HG03159 (cell line): ENCODE measurements around the gene CLIC3.
A peak's percentile ranks its signal among the peaks of the same experiment; 100 is the strongest.

Experiments
- ATAC-seq: cut with Tn5 transposase; IDR thresholded peaks from one replicate; pipeline ENCODE4 v1.9.1; 2021; ENCODE audit warnings: mild to moderate bottlenecking, moderate library complexity; ENCODE audit not compliant: unreplicated experiment

Gene CLIC3

GRCh38 chr9:136955202-136955942, 41.0 kb downstream of the CLIC3 start:
- no peak for ATAC-seq

GRCh38 chr9:136954270-136955083, 41.9 kb downstream of the CLIC3 start:
- ATAC-seq, result no peak

- no peak for ATAC-seq
These were observed 42.5 kb downstream of the CLIC3 start for GRCh38 chr9:136953771-136954269.

- no peak for ATAC-seq
These were observed 43.2 kb downstream of the CLIC3 start for GRCh38 chr9:136952876-136953770.

- no peak for ATAC-seq
These were observed 44.0 kb downstream of the CLIC3 start for GRCh38 chr9:136952321-136952850.

GRCh38 chr9:136951541-136952320, 44.6 kb downstream of the CLIC3 start, which contains the start of gene LCN12:
TSS of gene LCN12 (plus strand) at chr9:136952273. CDS start at chr9:136952328, 55 bp downstream.
- ATAC-seq, result no peak

- ATAC-seq, result no peak
These were observed 45.6 kb downstream of the CLIC3 start for GRCh38 chr9:136950656-136951276.

GRCh38 chr9:136949817-136950655, 46.3 kb downstream of the CLIC3 start:
- peak; percentile 81 for ATAC-seq

- ATAC-seq, result no peak
These were observed 47.0 kb downstream of the CLIC3 start for GRCh38 chr9:136949239-136949816.

GRCh38 chr9:136947955-136948510, 48.3 kb downstream of the CLIC3 start:
- no peak for ATAC-seq

GRCh38 chr9:136947028-136947891, 49.1 kb downstream of the CLIC3 start:
- ATAC-seq, result no peak

- no peak for ATAC-seq
These were observed 49.9 kb downstream of the CLIC3 start for GRCh38 chr9:136946228-136947027.

- no peak for ATAC-seq
These were observed 50.8 kb downstream of the CLIC3 start for GRCh38 chr9:136945333-136946227.
